PC-3 (cell line): ENCODE data around the gene CD82. TPM values are rescaled to one million over a fixed set of nuclear protein-coding genes. Genes with fewer than 3 reads are reported as not detected.

Experiments used
- ATAC-seq: fragments of 200-7000 bp; cut with Tn5 transposase; 2 replicates; pipeline ENCODE4 v1.9.1; 2020; ENCODE audit warnings: mild to moderate bottlenecking, moderate library complexity
- BruUV-seq: library from RNA; stranded (reverse); fragments of 400-500 nt; replicated peaks from 2 replicates; lab custom pipeline; 2021; lab: Mats Ljungman, UMichigan
- CTCF ChIA-PET: fragments of 300-600 bp; sonication (Branson Sonifier 250); formaldehyde crosslinking; loops from one replicate; lab custom pipeline; 2022; ENCODE audit warnings: antibody characterized with exemption; lab: Charles Lee
- POLR2A ChIA-PET: fragments of 300-600 bp; sonication (Branson Sonifier 250); formaldehyde crosslinking; loops from one replicate; lab custom pipeline; 2022; ENCODE audit warnings: antibody characterized with exemption; ENCODE audit not compliant: unreplicated experiment; lab: Charles Lee
- DNase-seq: peaks from one replicate; pipeline ENCODE4 v3.0.0-alpha.2; 2015
- H2AFZ ChIP-seq: fragments of 300-600 bp; sonication (generic); 2 replicates; pipeline ENCODE4 v1.6.0; 2016; ENCODE audit warnings: antibody characterized with exemption, low read length
- H3F3A ChIP-seq: fragments of 300-600 bp; sonication (generic); one replicate; pipeline ENCODE4 v1.6.0; 2017; ENCODE audit warnings: antibody characterized with exemption, low read length, control low read depth, mild to moderate bottlenecking; ENCODE audit not compliant: unreplicated experiment
- H3K27ac ChIP-seq: fragments of 300-600 bp; sonication (generic); 2 replicates; pipeline ENCODE4 v1.5.1; 2016; ENCODE audit warnings: mild to moderate bottlenecking, low read length
- H3K27me3 ChIP-seq: fragments of 300-600 bp; sonication (generic); 2 replicates; pipeline ENCODE4 v1.6.1; 2016; ENCODE audit warnings: low read length, mixed read lengths
- H3K36me3 ChIP-seq: fragments of 300-600 bp; sonication (generic); 2 replicates; pipeline ENCODE4 v1.6.1; 2016; ENCODE audit warnings: low read depth, mixed run types, low read length, mixed read lengths
- H3K4me1 ChIP-seq: fragments of 300-600 bp; sonication (generic); 2 replicates; pipeline ENCODE4 v1.5.1; 2016; ENCODE audit warnings: low read length; ENCODE audit not compliant: insufficient read depth
- H3K4me2 ChIP-seq: fragments of 300-600 bp; sonication (generic); 2 replicates; pipeline ENCODE4 v1.6.0; 2016; ENCODE audit warnings: low read length
- H3K4me3 ChIP-seq: fragments of 300-600 bp; sonication (generic); 2 replicates; pipeline ENCODE4 v1.5.1; 2016; ENCODE audit warnings: mild to moderate bottlenecking, low read length, mixed read lengths
- H3K79me2 ChIP-seq: fragments of 300-600 bp; sonication (generic); 2 replicates; pipeline ENCODE4 v1.6.1; 2017; ENCODE audit warnings: low read length, mixed read lengths
- H3K9ac ChIP-seq: fragments of 300-600 bp; sonication (generic); 2 replicates; pipeline ENCODE4 v1.6.0; 2016; ENCODE audit warnings: mild to moderate bottlenecking, low read length
- H3K9me2 ChIP-seq: fragments of 300-600 bp; sonication (generic); replicated peaks from 2 replicates; pipeline ENCODE4 v1.6.1; 2016; ENCODE audit warnings: mixed run types, low read length, mixed read lengths
- H3K9me3 ChIP-seq: fragments of 300-600 bp; sonication (generic); 2 replicates; pipeline ENCODE4 v1.6.1; 2016; ENCODE audit warnings: low read length, mixed read lengths
- H4K20me1 ChIP-seq: fragments of 300-600 bp; sonication (generic); 2 replicates; pipeline ENCODE4 v1.6.1; 2016; ENCODE audit warnings: low read length, mixed read lengths
- EZH2 ChIP-seq: fragments of 300-600 bp; sonication (generic); IDR thresholded peaks from one replicate; pipeline ENCODE4 v1.6.1; 2017; ENCODE audit warnings: antibody characterized with exemption, mild to moderate bottlenecking, low read length; ENCODE audit not compliant: unreplicated experiment
- EZH2phosphoT487 ChIP-seq: fragments of 300-600 bp; sonication (generic); IDR thresholded peaks from 2 replicates; pipeline ENCODE4 v1.6.1; 2018; ENCODE audit warnings: mild to moderate bottlenecking, antibody characterized with exemption, low read length, borderline replicate concordance
- intact Hi-C: fragments of 100-400 bp; cut with micrococcal nuclease; formaldehyde crosslinking; loops from 2 replicates; pipeline ENCODE4 v1.9.0; 2023
- total RNA-seq: library from RNA; depleted of rRNA; stranded (reverse); fragments of >200 nt; gene quantifications from 2 replicates; pipeline ENCODE4 v1.2.3, GENCODE V29; 2014
- TF ChIP-seq, protein P1 (sequence below): fragments of 300-600 bp; sonication (generic); conservative IDR thresholded peaks from 2 replicates; pipeline ENCODE4 v1.5.1; 2017; ENCODE audit warnings: antibody characterized with exemption, low read depth, mild to moderate bottlenecking, low read length

CD82 gene
- total RNA-seq, 1 experiment from 2014 or later = 5.0 TPM

DNA sequence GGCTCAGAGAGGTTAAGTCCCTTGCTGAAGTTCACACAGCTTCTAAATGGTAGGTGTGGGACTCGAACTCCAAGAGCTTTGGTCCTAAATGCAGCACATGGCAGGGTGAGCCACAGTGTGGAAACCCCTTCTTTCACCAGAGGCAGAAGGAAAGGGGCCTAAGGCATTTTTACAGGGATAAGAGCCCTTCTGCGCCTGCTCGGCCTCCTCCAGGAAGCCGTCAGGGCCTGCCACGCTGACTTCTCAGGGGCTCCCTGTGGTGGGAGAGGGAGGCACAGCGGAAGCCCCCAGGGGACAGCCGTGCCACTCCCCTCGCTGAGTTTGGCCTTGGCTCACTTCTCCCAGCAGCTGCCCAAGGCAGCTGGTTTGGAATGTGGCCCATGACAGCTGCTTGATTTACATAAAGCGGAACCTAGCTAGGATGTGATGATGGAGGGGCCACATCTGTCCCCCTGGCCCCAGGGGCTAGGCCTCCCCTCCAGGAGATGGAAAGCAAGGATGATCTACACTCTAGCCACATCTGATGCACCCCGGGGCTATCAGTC lies 35.4 kb downstream of the CD82 start:
- Histone ChIP-seq H3K27me3 (no peaks in the 10 kb centered on the region), H3K9me2 (no peaks in the 10 kb centered on the region), H3K4me1 (no peaks in the 10 kb centered on the region), H3K79me2 (no peaks in the 10 kb centered on the region), H4K20me1 (no peaks in the 10 kb centered on the region), H3K4me2 (no peak overlapping the region), H3K4me3 (no peak overlapping the region), H3K36me3 (no peaks in the 10 kb centered on the region), H3F3A (no peaks in the 10 kb centered on the region), H3K9ac (no peak overlapping the region), H2AFZ (no peak overlapping the region), H3K9me3 (no peaks in the 10 kb centered on the region), H3K27ac (no peak overlapping the region)
- ATAC-seq = no peak
- TF ChIP-seq EZH2phosphoT487 (no peak), EZH2 (no peak)
- TF ChIP-seq, protein P1, sequence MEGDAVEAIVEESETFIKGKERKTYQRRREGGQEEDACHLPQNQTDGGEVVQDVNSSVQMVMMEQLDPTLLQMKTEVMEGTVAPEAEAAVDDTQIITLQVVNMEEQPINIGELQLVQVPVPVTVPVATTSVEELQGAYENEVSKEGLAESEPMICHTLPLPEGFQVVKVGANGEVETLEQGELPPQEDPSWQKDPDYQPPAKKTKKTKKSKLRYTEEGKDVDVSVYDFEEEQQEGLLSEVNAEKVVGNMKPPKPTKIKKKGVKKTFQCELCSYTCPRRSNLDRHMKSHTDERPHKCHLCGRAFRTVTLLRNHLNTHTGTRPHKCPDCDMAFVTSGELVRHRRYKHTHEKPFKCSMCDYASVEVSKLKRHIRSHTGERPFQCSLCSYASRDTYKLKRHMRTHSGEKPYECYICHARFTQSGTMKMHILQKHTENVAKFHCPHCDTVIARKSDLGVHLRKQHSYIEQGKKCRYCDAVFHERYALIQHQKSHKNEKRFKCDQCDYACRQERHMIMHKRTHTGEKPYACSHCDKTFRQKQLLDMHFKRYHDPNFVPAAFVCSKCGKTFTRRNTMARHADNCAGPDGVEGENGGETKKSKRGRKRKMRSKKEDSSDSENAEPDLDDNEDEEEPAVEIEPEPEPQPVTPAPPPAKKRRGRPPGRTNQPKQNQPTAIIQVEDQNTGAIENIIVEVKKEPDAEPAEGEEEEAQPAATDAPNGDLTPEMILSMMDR = no peak
- POLR2A ChIA-PET = no interaction called here
- CTCF ChIA-PET = no interaction called here
- DNase-seq = no peak
- intact Hi-C loops = no loop called here
- BruUV-seq = no TSS peak

DNA sequence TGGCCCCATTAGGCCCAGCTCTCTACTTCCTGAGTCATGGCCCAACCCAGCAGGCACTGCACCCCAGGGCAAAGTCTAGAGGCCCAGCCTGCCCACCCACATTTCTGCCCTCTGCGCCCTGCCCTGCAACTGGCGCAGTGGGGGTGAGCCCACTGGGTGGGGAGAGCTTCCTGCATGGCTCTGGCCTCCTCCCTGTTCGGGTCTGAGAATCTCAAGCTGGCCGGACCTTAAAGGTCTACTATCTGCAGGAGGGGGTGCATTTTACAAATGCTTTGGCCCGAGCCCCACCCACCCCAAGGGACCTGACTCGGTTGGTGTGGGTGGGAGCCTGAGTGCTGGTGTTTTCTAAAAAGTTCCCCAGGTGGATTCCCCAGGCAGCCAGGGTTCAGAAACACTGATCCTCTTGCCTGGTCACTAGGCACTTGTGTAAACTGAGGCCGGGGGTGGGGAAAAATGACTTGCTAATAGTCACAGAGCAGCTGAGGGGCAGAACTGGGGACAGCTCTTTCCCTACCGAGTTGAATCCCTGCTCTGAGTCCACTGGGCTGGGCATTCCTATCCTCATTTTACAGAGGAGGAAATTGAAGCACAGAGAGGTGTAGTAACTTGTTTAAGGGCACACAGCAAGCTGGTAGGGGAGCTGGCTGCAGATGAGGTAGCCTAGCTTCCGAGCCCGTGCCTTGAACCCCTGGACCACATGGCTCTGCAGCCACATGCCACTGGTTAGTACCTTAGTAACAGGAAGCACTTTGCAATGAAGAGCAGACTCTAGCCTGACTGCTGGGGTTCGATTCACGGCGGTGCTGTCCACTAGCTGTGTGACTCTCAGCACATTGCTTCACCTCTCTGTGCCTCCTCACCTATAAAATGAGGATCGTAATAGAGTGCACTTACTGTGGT lies 36.3 kb downstream of the CD82 start:
- DNase-seq (no peak), ATAC-seq (no peak)
- TF ChIP-seq, protein P1 = no peak
- no peak for TF ChIP-seq EZH2
- no peak for TF ChIP-seq EZH2phosphoT487
- BruUV-seq = no TSS peak
- Histone ChIP-seq H4K20me1 (no peaks in the 10 kb centered on the region), H3K4me2 (no peak overlapping the region), H3K36me3 (no peaks in the 10 kb centered on the region), H3K79me2 (no peaks in the 10 kb centered on the region), H3K9me2 (no peaks in the 10 kb centered on the region), H3K9ac (no peak overlapping the region), H3K4me3 (no peak overlapping the region), H3K27me3 (no peaks in the 10 kb centered on the region), H3K9me3 (no peaks in the 10 kb centered on the region), H3F3A (no peaks in the 10 kb centered on the region), H3K4me1 (no peaks in the 10 kb centered on the region), H3K27ac (no peak overlapping the region), H2AFZ (no peak overlapping the region)
- CTCF ChIA-PET = no interaction called here
- intact Hi-C loops = no loop called here
- POLR2A ChIA-PET = no interaction called here

DNA sequence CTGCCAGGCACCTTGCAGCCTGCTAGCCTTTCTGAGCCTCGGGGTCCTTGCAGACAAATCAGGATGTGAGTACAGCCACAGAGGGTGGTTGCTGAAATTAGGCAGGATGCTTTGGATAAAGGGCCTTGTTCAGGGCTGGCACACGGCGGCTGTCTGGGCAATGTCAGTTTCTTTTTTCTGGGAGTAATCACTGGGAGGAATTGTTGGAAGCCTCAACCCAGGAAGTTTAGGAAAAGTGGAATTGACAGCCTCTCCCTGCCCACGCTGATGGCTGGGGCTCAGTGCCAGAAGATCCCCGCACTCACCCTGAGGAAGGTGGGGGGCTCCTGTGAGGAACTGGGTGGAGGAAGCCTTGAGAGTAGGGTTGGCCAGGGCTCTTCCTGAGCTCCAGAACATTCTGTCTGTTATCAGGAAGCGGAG lies 37.4 kb downstream of the CD82 start:
- CTCF ChIA-PET = no interaction called here
- no TSS peak for BruUV-seq
- Histone ChIP-seq H3K4me1 (no peaks in the 10 kb centered on the region), H2AFZ (no peak overlapping the region), H3F3A (no peaks in the 10 kb centered on the region), H3K9me3 (no peaks in the 10 kb centered on the region), H3K4me2 (no peak overlapping the region), H4K20me1 (no peaks in the 10 kb centered on the region), H3K27me3 (no peaks in the 10 kb centered on the region), H3K9ac (no peak overlapping the region), H3K27ac (no peak overlapping the region), H3K9me2 (no peaks in the 10 kb centered on the region), H3K36me3 (no peaks in the 10 kb centered on the region), H3K4me3 (no peak overlapping the region), H3K79me2 (no peaks in the 10 kb centered on the region)
- DNase-seq (no peak), ATAC-seq (no peak)
- TF ChIP-seq, protein P1 = no peak
- TF ChIP-seq EZH2 = no peak
- TF ChIP-seq EZH2phosphoT487 = no peak
- intact Hi-C loops = no loop called here
- POLR2A ChIA-PET = interaction anchor here (0.6 kb wide), 1 partner anchor 31 kb away, joined by 3 read pairs; no protein-coding TSS in a partner anchor
